NCI-H2029 treated with DMSO at 0.1 percent for 48 hours (cell line): ENCODE data around the gene FOXD4L3.
"Not testable (repeated sequence)": the region's sequence is repeated elsewhere in the genome, so short reads cannot be mapped to it uniquely, and the experiment has no call there.

Source experiments
- DNase-seq: peaks from one replicate; lab custom pipeline; 2025; lab: John Stamatoyannopoulos, UW

The FOXD4L3 gene

DNA sequence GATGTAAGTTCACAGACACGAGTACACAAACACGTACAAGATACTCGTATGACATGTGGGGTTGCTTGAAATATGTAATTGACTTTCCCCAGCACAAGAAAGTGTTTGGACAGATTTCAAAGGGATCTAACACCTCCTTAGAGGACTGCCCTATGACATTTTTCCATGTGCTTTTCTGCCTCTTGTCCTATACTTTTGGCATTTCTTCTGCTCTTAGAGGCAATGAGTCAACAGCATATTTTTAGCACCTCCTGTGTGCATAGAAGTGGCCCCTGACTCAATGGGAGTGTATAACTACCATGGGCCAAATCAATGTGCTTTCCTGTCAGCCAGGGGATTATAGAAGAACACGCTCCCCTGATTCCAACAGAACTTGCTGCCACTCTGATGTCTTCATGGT is 49.0 kb downstream of the FOXD4L3 start:
- not testable (repeated sequence) for DNase-seq
